ENCODE measurements around the gene NLRP14.
A peak's percentile ranks its signal among the peaks of the same experiment; 100 is the strongest.

NLRP14 gene

DNA sequence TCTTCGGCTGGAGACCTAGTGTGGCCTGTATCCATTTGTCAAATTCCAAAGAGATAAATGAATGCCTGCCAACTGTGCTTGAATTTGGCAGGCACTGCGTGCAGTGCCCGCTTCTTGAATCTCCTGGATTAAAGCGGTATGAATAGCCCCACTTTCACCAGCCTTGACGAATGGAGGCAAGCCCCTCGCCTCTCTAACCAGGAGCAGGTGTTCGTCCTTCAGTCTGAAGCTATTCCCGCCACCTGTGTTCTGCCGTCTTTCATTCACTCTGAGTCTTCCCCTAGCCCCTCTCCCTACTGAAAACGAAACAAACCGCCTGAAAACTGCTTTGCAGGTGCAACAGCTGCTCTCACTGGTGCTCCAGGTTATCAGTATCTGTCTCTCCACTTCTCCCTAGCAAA is 11.2 kb downstream of the NLRP14 start:
- Mint-ChIP-seq H3K4me1 (no peaks in the 10 kb centered on the region), H3K27me3 (no peaks in the 10 kb centered on the region), H3K4me3 (no peak overlapping the region), H3K27ac (no peak overlapping the region), H3K9me3 (no peaks in the 10 kb centered on the region)
- no peak for ATAC-seq
- no peak for DNase-seq

DNA sequence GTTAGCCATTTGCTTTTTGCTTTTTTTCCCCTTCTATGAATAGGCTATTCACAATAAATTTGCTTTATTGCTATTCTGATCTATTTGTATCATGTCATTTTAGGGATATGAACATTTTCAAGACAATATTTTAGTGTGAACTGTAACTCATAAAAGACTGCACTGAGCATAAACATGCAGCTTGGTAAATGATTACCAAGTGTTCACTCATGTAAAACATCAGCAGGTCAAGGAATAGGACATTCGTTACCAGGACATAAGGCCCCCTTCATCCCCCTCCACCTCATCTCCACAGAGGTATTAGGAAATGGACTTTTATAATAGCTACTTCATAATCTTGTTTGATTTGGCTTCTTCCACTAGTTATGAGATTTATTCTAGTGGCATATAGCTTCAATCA is 12.4 kb downstream of the NLRP14 start:
- Mint-ChIP-seq H3K27me3 (no peaks in the 10 kb centered on the region), H3K4me1 (no peaks in the 10 kb centered on the region), H3K4me3 (no peak overlapping the region), H3K9me3 (no peaks in the 10 kb centered on the region), H3K27ac (no peak overlapping the region)
- ATAC-seq (no peak), DNase-seq (no peak)

DNA sequence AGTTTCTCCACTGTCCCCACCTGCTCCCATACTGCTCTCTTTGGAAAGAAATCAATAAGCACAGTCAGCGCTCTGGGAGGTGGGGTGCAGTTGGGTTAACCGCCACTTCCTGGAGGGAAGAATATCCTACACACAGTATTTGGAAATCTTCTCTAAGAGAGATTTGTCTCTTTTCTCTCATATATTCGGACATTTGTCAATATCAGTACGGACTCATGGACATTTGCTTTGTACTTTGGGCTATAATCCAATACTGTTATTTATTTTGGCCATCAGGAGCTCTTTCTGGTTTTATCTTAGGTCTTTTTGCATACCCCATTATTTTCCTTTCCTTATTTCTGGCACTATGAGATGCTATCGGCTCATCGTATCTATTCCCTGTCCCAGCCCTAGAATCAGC is 13.7 kb downstream of the NLRP14 start:
- no peak overlapping the region for H3K4me3 Mint-ChIP-seq
- ATAC-seq (no peak), DNase-seq (no peak)
- no peaks in the 10 kb centered on the region for H3K27me3 Mint-ChIP-seq
- no peaks in the 10 kb centered on the region for H3K4me1 Mint-ChIP-seq
- H3K27ac Mint-ChIP-seq: no peak overlapping the region
- H3K9me3 Mint-ChIP-seq: no peaks in the 10 kb centered on the region

DNA sequence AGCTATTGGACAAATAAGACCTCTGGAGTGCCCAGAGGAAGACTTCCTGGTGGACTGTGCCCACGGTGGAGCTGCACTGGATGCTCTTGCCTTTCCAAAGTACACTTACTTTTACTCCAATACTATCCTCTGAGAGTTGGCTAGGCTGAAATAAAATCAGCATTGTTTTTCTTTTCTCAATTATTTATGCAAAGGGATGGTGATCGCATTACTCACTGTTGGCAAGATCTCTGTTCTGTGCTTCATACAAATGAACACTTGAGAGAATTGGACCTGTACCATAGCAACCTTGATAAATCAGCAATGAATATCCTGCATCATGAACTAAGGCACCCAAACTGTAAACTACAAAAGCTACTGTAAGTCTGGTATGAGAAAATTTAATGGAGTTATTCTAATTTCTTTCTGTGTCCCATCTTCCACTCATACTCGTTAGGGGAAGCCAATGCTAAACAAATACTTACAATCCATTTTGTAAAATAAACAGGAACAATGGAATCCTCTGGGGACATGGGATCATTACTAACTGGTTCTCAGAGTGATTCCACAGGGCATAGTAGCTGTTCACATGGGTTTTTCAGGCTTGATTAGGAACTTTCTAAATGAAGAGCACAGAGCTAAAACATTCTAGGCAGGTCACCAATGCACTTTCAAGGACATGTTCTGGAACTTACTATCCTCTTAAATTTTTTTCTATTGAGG is 26.3 kb downstream of the NLRP14 start:
- no peak for DNase-seq
- no peaks in the 10 kb centered on the region for H3K27me3 Mint-ChIP-seq

DNA sequence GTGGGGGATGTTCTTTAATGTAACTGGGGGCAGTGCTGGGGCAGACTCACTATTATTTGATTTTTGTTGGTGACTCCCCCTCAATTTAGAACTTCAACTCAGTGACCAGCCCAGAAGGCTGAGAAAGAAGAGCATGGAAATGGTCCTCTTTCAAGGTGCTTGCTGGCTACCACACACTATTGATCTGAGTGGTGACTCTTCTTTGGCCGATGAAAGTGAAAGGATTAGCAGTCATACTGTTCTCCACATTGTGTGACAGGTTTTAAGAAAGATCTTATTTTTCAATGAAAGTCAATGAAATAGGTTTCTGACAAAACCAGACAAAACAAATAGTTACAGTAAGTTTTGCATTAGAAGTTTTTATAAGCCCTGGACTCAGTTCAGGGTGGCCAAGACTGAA is 29.9 kb downstream of the NLRP14 start:
- no peak overlapping the region for H3K4me3 Mint-ChIP-seq
- ATAC-seq: no peak
- no peaks in the 10 kb centered on the region for H3K27me3 Mint-ChIP-seq
- H3K9me3 Mint-ChIP-seq: no peaks in the 10 kb centered on the region
- H3K27ac Mint-ChIP-seq: no peak overlapping the region
- no peak for DNase-seq
- no peaks in the 10 kb centered on the region for H3K4me1 Mint-ChIP-seq

More for the DNA sequence above, 26.3 kb downstream of the NLRP14 start:
- no peak overlapping the region for H3K27ac Mint-ChIP-seq
- no peaks in the 10 kb centered on the region for H3K4me1 Mint-ChIP-seq
- ATAC-seq: no peak
- H3K9me3 Mint-ChIP-seq: no peaks in the 10 kb centered on the region
- no peak overlapping the region for H3K4me3 Mint-ChIP-seq

DNA sequence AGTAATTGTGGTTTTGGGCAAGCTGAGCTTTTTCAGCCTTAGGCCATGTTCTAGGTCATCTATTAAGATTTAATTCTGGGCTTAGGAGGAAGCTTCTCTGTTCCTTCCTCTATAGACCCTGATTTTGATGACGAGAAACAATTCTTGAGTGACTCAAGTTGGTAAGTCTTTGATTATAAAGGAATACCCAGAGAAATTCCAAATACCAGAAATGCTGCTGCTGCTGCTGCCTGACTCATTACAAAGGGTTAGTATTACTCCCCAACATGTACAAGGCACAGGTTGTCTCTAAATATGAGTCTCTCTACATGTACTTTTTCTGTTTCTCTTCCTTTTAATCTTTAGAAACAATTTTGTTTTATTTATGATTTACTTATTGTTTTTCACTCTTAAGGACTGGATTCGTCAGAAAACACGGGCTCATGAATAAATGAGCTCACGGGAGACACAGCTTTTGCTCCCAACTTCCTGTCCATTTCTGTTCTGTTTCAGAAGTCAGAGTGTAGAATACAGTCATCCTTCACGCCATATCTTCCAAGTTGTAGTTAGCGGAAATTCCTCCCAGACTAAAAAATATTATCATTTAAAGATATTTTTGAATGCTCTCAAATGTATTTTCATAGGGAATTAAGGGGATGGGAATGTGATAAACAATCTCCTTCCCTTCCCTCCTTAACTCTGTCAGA is 36.7 kb downstream of the NLRP14 start:
- Mint-ChIP-seq H3K27ac (no peak overlapping the region), H3K9me3 (no peaks in the 10 kb centered on the region), H3K4me3 (no peak overlapping the region), H3K27me3 (no peaks in the 10 kb centered on the region), H3K4me1 (no peaks in the 10 kb centered on the region)
- ATAC-seq: no peak
- DNase-seq: no peak

DNA sequence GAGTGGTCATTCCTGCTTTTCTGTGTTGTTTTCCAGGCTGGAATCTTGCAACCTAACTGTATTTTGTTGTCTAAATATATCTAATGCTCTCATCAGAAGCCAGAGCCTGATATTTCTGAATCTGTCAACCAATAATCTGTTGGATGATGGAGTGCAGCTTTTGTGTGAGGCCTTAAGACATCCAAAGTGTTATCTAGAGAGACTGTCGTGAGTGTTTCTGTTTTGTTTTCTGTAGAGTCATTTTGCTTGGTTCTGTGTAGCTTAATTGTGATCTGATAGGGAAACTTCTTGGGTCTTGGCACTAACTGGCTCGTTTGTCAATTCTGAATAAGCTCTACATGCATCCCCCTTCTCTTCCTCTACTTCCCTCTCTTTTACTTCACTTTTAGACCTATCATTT is 37.4 kb downstream of the NLRP14 start:
- Mint-ChIP-seq H3K9me3 (no peaks in the 10 kb centered on the region), H3K27me3 (no peaks in the 10 kb centered on the region)

DNA sequence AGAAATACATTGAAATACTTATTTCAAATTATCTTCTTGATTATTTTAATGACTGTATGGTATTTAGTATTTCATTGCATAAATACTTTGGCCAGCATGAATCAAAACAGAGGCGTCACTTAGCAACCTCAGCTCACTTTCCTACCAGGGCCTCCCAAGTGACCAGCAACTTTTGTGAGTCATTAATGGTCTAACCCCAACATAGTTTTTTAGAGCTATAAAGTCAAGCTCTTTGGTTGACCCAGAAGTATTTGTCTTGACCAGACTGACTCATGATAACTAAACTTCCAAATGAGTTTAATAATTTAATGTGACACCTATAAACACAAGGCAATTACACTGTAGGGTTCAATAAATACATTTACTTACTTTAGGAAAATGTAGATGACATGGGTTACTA is 40.6 kb downstream of the NLRP14 start:
- Mint-ChIP-seq H3K4me1 (no peaks in the 10 kb centered on the region), H3K27ac (no peak overlapping the region), H3K9me3 (peaks cover 0 to 3% of the 10 kb centered on the region in 2 donors), H3K4me3 (no peak overlapping the region), H3K27me3 (no peaks in the 10 kb centered on the region)
- DNase-seq: no peak
- no peak for ATAC-seq

More for the DNA sequence above, 37.4 kb downstream of the NLRP14 start:
- no peak overlapping the region for H3K27ac Mint-ChIP-seq
- no peak overlapping the region for H3K4me3 Mint-ChIP-seq
- H3K4me1 Mint-ChIP-seq: no peaks in the 10 kb centered on the region
- ATAC-seq: no peak
- no peak for DNase-seq

DNA sequence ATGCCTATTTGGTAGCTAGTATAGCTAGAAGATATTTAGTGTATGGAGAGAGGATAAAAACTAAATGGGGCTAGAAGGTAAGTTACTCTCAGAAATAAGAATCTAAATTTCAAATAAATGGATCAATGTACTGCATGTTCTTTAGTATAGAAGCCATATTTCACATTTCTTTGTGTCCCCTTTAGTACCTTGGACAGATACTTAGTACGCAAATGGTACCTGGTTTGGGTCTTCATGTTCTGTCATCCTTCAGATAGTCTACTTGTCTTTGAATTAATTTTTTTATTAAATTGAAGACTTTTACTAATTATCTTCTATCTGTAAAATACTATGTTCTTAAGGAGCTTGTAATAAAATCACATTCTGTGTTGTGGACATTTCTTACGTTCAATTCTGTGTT is 42.3 kb downstream of the NLRP14 start:
- Mint-ChIP-seq H3K27ac (no peak overlapping the region), H3K9me3 (peaks cover 0 to 5% of the 10 kb centered on the region in 2 donors), H3K4me1 (no peaks in the 10 kb centered on the region), H3K4me3 (no peak overlapping the region), H3K27me3 (peaks cover 11% of the 10 kb centered on the region)
- ATAC-seq (no peak), DNase-seq (no peak)

DNA sequence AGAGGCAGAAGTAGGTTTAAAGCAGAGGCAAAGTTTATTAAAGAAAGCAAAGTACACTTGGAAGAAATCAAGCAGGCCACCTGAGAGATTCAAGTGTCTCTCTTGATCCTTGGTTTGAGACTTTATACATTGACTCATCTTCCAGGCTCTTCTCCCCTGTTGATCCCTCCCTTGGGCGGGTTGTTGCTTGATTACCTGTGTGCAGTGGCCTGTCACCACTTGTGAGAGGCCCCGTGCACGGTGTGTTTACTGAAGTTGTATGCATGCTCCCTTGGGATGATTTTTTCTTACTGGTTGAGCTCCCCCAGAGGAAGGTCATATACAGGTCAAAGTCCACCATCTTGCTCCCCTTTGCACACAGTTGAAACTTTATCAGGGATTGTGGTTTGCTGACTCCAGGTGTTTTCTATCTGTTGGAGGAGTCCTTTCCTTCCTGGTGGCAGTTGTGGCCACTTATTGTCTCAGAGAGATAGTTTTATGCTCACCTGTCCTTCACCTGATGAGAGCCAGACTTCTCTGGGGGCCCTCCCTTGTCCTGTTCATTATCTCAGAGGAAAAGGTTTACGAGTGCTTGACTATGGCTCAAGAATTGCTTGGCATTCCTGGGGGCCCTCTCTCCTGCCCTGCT is 52.2 kb downstream of the NLRP14 start:
- no peak for ATAC-seq
- no peaks in the 10 kb centered on the region for H3K27me3 Mint-ChIP-seq
- no peak for DNase-seq
- no peaks in the 10 kb centered on the region for H3K4me1 Mint-ChIP-seq
- H3K9me3 Mint-ChIP-seq: no peaks in the 10 kb centered on the region
- H3K4me3 Mint-ChIP-seq: no peak overlapping the region
- peak overlapping the region in 1 of 2 donors; percentile 16 for H3K27ac Mint-ChIP-seq

DNA sequence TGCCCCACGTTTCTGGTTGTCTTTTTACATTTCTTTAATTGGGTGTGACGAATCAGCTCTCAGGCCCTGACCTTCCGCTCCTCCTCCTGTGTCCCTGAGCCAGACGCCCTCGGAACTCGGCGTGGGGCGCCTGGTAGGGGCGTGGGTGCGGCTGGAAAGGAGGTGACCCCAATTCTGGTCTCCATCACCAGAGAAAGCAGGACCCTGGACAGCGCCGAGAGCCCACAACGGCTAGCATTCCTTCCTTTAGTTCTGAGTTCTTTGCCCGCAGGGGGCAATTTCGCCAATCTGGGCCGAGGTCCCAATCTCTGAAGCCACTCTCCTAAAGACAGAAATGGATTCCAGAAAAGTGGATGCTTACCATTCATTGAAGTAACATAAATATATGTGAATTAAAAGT is 56.8 kb downstream of the NLRP14 start:
- H3K27ac Mint-ChIP-seq: no peak overlapping the region
- H3K4me1 Mint-ChIP-seq: no peaks in the 10 kb centered on the region
- ATAC-seq (no peak), DNase-seq (no peak)
- H3K9me3 Mint-ChIP-seq: peaks cover 8 to 12% of the 10 kb centered on the region in 2 donors
- no peaks in the 10 kb centered on the region for H3K27me3 Mint-ChIP-seq
- no peak overlapping the region for H3K4me3 Mint-ChIP-seq

DNA sequence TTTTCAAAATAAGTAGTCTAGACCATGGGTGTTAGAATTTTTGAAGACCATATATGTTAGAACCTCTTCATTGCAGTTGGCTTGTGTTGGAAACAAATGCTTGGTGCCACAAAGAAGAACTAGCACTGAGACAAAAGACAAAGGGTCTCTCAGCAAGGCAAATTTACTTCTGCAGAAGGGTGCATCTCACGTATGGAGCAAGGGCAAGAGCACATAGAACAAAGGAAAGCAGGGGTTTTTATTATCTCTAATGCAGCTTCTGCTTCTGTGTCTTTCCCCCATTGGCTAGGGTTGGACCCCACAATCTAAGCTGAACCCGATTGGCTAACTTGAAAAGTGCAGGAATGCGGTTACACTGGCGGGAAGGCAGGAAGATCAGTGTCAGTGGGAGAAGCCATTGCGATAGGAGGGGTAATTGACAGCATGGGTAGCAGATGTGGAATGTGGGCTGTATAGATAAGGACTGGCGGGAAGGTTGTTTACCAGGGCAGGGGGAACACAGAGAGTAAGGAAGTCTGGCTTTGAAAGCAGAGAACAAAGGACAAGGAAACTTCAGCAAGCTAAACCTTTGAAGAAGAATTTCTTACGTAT is 59.4 kb downstream of the NLRP14 start:
- Mint-ChIP-seq H3K4me3 (no peak overlapping the region), H3K27ac (no peak overlapping the region), H3K9me3 (peaks cover 8 to 12% of the 10 kb centered on the region in 2 donors), H3K4me1 (no peaks in the 10 kb centered on the region), H3K27me3 (no peaks in the 10 kb centered on the region)
- ATAC-seq (no peak), DNase-seq (no peak)

DNA sequence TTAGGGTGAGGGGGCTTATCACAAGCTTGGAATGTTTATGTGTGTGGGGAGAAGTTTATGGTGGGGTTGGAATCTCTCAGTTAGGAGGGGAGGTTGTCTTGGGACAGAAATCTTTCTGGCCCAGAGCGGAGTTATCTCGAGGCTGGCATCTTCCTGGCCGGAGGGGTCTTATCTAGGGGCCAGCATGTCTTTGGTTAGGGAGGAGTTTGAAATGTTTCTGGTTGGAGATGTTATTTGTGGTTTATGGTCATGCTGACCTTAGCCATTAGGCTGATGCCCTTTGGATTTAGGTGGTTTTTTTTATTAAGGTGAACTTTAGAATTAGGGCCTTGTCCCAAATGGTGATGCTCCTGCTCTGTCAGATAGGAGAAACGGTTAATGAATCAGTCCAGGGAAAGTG is 60.6 kb downstream of the NLRP14 start:
- Mint-ChIP-seq H3K4me3 (no peak overlapping the region), H3K4me1 (no peaks in the 10 kb centered on the region), H3K27ac (no peak overlapping the region), H3K9me3 (peaks cover 8 to 12% of the 10 kb centered on the region in 2 donors), H3K27me3 (no peaks in the 10 kb centered on the region)
- DNase-seq (no peak), ATAC-seq (no peak)

DNA sequence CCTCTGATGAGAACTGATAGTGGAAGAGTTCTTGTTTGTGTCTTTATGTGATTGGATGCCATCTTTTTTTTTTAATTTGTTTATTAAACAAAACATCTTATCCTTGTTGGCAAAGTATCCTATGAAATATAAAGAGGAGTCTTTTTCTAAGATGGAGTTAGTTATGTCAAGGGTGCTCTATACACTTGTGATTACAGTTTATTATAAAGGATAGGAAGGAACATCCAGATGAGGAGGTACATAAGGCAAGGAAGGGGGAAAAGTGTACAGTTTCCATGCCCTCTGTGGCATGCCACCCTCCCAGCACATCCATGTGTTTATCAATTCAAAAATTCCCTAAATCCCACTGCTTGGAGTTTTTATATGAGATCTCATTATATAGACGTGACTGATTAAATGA is 61.2 kb downstream of the NLRP14 start:
- no peak for DNase-seq
- Mint-ChIP-seq H3K9me3 (peaks cover 8 to 12% of the 10 kb centered on the region in 2 donors), H3K27me3 (peaks cover 2% of the 10 kb centered on the region), H3K4me3 (no peak overlapping the region), H3K27ac (no peak overlapping the region), H3K4me1 (no peaks in the 10 kb centered on the region)
- no peak for ATAC-seq

DNA sequence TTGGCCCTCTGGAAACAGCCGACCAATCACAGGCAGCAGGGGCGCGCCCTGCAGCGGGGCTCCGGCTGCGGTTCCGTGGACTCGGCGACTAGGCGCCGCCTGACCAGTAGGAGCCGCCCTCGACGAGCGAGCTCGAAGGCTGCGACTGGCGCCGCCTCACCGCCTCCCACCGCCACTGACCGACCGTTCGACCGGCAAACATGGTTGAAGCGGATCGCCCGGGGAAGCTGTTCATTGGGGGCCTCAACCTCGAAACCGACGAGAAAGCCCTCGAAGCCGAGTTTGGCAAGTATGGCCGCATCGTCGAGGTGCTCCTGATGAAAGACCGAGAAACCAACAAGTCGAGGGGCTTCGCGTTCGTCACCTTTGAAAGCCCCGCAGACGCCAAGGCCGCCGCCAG is 68.6 kb downstream of the NLRP14 start, which contains the start of gene RBMXL2:
Gene RBMXL2, plus strand, starts transcription at position 78 of the 400 bp plus-strand sequence. Its CDS starts 123 bp downstream, at position 201.
- Mint-ChIP-seq H3K4me3 (no peak within 1 kb of the TSS), H3K27me3 (peaks cover 28% of the 10 kb centered on the region), H3K4me1 (no peaks in the 10 kb centered on the region), H3K27ac (no peak within 1 kb of the TSS), H3K9me3 (no peaks in the 10 kb centered on the region)
- ATAC-seq (no peak), DNase-seq (no peak)

All from stimulated activated naive CD8-positive, alpha-beta T cell treated with anti-CD3 and anti-CD28 coated beads, Interleukin-15, amount 100 ng/mL, for 72 hours (primary cell).